HL-60 (cell line): ENCODE data around the gene SPATA22.

Source experiments
- DNase-seq, 2 experiments: peaks; one replicate each; pipeline ENCODE4 v3.0.0-alpha.2; 2010 to 2020; ENCODE audit warnings: low read depth in 1 of 2, low spot score in 1 of 2
- H3K27ac ChIP-seq: fragments of 250-450 bp; sonication (Bioruptor Pico); replicated peaks from 2 replicates; pipeline ENCODE4 v1.5.1; 2020; ENCODE audit warnings: mild to moderate bottlenecking, moderate library complexity
- H3K27me3 ChIP-seq: fragments of 250-450 bp; sonication (Bioruptor Pico); 2 replicates; pipeline ENCODE4 v1.5.1; 2021; ENCODE audit warnings: mild to moderate bottlenecking, moderate library complexity; ENCODE audit not compliant: insufficient read depth, poor library complexity, severe bottlenecking
- H3K4me3 ChIP-seq: replicated peaks from 2 replicates; pipeline ENCODE4 v1.5.1; 2011; ENCODE audit warnings: mild to moderate bottlenecking, control low read depth, low read length; ENCODE audit not compliant: insufficient read depth
- GABPA ChIP-seq: IDR thresholded peaks from 2 replicates; pipeline ENCODE4 v1.6.1; 2012; ENCODE audit warnings: low read depth
- POLR2AphosphoS5 ChIP-seq: IDR thresholded peaks from 2 replicates; pipeline ENCODE4 v1.6.1; 2012; ENCODE audit warnings: low read depth
- SPI1 ChIP-seq: IDR thresholded peaks from 2 replicates; pipeline ENCODE4 v1.6.1; 2012; ENCODE audit warnings: low read depth, mild to moderate bottlenecking, borderline replicate concordance
- TF ChIP-seq, protein P1 (sequence below): IDR thresholded peaks from one replicate; pipeline ENCODE4 v1.5.1; 2011; ENCODE audit warnings: low read length, control low read depth, inconsistent platforms; ENCODE audit not compliant: insufficient read depth
- TF ChIP-seq, protein P2 (sequence below): IDR thresholded peaks from 2 replicates; pipeline ENCODE4 v1.6.1; 2012; ENCODE audit warnings: low read depth; ENCODE audit not compliant: insufficient replicate concordance

SPATA22 gene

DNA sequence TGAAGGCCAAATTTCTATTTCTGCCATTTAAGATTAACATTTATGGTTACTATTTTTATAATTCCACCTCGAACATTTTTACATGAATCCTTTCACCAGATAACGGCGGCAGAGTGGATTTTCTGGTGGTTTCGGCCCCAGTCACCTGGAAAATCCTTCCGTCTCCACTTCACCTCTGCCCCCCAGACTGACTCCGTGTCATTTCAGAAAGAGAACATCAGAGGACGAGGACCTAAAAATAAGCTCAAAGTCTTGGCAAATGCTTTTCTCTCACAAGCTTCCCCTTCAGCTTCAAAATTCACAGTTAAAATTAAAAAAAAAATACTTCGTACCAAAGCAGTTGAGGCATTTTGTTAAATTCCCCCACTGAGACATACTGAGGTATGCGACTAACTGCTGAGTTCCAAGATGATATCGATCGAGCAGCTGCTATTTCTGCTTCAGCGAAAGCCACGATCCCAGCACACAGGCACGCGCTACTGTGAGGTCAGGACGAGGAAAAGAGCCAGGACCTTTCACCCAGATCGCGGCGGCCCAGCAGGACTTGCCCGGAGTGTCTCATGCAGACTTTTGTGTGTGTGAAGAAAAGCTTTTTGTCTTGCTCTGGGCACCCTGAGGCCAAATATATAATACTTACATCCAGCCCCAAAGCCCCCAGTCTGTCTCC is 41.0 kb upstream of the SPATA22 start:
- no peaks in the 10 kb centered on the region for H3K27me3 ChIP-seq
- TF ChIP-seq GABPA = no peak
- no peak for TF ChIP-seq SPI1
- TF ChIP-seq POLR2AphosphoS5 = no peak
- TF ChIP-seq, protein P1, sequence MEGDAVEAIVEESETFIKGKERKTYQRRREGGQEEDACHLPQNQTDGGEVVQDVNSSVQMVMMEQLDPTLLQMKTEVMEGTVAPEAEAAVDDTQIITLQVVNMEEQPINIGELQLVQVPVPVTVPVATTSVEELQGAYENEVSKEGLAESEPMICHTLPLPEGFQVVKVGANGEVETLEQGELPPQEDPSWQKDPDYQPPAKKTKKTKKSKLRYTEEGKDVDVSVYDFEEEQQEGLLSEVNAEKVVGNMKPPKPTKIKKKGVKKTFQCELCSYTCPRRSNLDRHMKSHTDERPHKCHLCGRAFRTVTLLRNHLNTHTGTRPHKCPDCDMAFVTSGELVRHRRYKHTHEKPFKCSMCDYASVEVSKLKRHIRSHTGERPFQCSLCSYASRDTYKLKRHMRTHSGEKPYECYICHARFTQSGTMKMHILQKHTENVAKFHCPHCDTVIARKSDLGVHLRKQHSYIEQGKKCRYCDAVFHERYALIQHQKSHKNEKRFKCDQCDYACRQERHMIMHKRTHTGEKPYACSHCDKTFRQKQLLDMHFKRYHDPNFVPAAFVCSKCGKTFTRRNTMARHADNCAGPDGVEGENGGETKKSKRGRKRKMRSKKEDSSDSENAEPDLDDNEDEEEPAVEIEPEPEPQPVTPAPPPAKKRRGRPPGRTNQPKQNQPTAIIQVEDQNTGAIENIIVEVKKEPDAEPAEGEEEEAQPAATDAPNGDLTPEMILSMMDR = no peak
- no peak overlapping the region for H3K27ac ChIP-seq
- DNase-seq = no peak
- H3K4me3 ChIP-seq = no peak overlapping the region

DNA sequence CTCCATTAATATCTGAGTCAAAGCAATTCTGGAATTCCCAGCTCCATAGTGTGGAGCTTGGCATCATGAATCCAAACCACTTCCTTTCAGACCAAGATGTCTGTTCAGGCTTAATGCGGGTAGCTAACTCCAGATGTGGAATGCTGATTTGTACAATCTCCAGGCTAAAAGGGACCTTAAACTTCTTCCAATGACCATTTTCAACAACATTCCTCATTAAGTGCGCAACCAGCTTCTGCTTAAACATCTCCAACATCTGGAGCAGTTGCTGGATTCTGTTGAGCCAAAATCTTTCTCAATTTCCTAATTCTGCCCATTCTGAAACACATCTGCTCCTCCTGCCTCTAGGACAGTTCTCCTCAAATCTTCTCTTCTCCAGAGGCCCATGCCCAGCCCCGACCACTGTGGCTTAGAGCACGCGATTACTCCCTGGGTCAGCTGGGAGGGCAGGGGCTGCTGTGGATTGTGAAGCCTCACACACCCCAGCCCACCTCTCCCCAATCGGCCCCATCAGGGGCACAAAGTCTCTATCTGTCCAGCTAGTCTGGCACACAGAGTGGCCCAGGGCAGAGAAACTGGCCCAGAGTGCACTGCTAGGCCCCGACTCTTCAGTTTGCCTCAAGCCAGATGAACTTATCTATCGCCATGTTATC is 40.4 kb upstream of the SPATA22 start:
- no peak for DNase-seq
- no peak for TF ChIP-seq POLR2AphosphoS5
- TF ChIP-seq, protein P2, sequence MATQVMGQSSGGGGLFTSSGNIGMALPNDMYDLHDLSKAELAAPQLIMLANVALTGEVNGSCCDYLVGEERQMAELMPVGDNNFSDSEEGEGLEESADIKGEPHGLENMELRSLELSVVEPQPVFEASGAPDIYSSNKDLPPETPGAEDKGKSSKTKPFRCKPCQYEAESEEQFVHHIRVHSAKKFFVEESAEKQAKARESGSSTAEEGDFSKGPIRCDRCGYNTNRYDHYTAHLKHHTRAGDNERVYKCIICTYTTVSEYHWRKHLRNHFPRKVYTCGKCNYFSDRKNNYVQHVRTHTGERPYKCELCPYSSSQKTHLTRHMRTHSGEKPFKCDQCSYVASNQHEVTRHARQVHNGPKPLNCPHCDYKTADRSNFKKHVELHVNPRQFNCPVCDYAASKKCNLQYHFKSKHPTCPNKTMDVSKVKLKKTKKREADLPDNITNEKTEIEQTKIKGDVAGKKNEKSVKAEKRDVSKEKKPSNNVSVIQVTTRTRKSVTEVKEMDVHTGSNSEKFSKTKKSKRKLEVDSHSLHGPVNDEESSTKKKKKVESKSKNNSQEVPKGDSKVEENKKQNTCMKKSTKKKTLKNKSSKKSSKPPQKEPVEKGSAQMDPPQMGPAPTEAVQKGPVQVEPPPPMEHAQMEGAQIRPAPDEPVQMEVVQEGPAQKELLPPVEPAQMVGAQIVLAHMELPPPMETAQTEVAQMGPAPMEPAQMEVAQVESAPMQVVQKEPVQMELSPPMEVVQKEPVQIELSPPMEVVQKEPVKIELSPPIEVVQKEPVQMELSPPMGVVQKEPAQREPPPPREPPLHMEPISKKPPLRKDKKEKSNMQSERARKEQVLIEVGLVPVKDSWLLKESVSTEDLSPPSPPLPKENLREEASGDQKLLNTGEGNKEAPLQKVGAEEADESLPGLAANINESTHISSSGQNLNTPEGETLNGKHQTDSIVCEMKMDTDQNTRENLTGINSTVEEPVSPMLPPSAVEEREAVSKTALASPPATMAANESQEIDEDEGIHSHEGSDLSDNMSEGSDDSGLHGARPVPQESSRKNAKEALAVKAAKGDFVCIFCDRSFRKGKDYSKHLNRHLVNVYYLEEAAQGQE = no peak
- TF ChIP-seq GABPA = no peak
- TF ChIP-seq SPI1 = no peak
- TF ChIP-seq, protein P1 = no peak
- Histone ChIP-seq H3K27me3 (no peaks in the 10 kb centered on the region), H3K4me3 (no peak overlapping the region), H3K27ac (no peak overlapping the region)

DNA sequence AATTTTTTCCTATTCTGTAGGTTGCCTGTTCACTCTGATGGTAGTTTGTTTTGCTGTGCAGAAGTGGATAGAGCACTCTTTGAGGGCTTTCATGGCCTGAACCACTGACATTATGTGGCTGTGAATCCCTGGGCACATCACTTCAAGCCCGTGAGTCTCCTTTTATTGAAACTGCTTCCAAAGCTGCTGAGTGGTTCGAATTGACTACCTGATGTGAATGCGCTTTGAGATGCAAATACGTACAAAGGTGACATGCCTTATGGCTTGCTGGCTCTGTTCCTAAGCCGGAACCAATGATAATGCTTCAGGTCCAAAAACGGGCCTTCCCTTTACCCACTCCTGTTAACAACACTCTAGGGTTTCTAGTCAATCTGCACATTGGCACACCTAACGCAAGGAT is 38.5 kb upstream of the SPATA22 start:
- TF ChIP-seq, protein P1 = no peak
- TF ChIP-seq, protein P2 = no peak
- no peak for TF ChIP-seq SPI1
- no peak for TF ChIP-seq POLR2AphosphoS5
- no peak for TF ChIP-seq GABPA
- H3K27me3 ChIP-seq = no peaks in the 10 kb centered on the region
- DNase-seq = no peak

More for the DNA sequence above, 38.5 kb upstream of the SPATA22 start:
- Histone ChIP-seq H3K27ac (no peak overlapping the region), H3K4me3 (no peak overlapping the region)
